HG02884 (cell line): Measurements from ENCODE around the gene RASGRP4.
"Not testable (repeated sequence)": the region's sequence is repeated elsewhere in the genome, so short reads cannot be mapped to it uniquely, and the experiment has no call there.

Source experiments
- ATAC-seq: cut with Tn5 transposase; IDR thresholded peaks from one replicate; pipeline ENCODE4 v1.9.1; 2021; ENCODE audit warnings: mild to moderate bottlenecking, moderate library complexity; ENCODE audit not compliant: unreplicated experiment

RASGRP4 gene

GRCh38 chr19:38448225-38448624, 22.2 kb upstream of the RASGRP4 start:
- no peak for ATAC-seq

- no peak for ATAC-seq
Observed at GRCh38 chr19:38445362-38445761, 19.3 kb upstream of the RASGRP4 start.

GRCh38 chr19:38444026-38444425, 18.0 kb upstream of the RASGRP4 start:
- no peak for ATAC-seq

- no peak for ATAC-seq
Observed at GRCh38 chr19:38443458-38443999, 17.5 kb upstream of the RASGRP4 start.

GRCh38 chr19:38442736-38443135, 16.7 kb upstream of the RASGRP4 start:
- no peak for ATAC-seq

GRCh38 chr19:38441657-38442348, 15.8 kb upstream of the RASGRP4 start:
- ATAC-seq, result no peak

- ATAC-seq, result no peak
Observed at GRCh38 chr19:38440592-38440991, 14.6 kb upstream of the RASGRP4 start.

GRCh38 chr19:38437917-38438316, 11.9 kb upstream of the RASGRP4 start:
- ATAC-seq, result no peak

- no peak for ATAC-seq
Observed at GRCh38 chr19:38437295-38437694, 11.3 kb upstream of the RASGRP4 start.

GRCh38 chr19:38434549-38435051, 8.6 kb upstream of the RASGRP4 start:
- no peak for ATAC-seq

GRCh38 chr19:38433268-38433733, 7.3 kb upstream of the RASGRP4 start, which contains the start of gene RYR1:
Gene RYR1 (plus strand): TSS chr19:38433691. CDS start chr19:38433830, 139 bp downstream.
- ATAC-seq, result no peak

- no peak for ATAC-seq
Observed at GRCh38 chr19:38430931-38431330, 4.9 kb upstream of the RASGRP4 start.

GRCh38 chr19:38429811-38430156, 3.8 kb upstream of the RASGRP4 start:
- no peak for ATAC-seq

- ATAC-seq, result no peak
Observed at GRCh38 chr19:38429055-38429810, 3.2 kb upstream of the RASGRP4 start.

GRCh38 chr19:38427035-38427677, 1.1 kb upstream of the RASGRP4 start:
- not testable (repeated sequence) for ATAC-seq

GRCh38 chr19:38425222-38425809, 703 bp downstream of the RASGRP4 start:
- ATAC-seq, result no peak

- ATAC-seq, result no peak
Observed at GRCh38 chr19:38424272-38424671, 1.7 kb downstream of the RASGRP4 start.

- ATAC-seq, result no peak
Observed at GRCh38 chr19:38422438-38422837, 3.6 kb downstream of the RASGRP4 start.

- ATAC-seq, result no peak
Observed at GRCh38 chr19:38421856-38422255, 4.2 kb downstream of the RASGRP4 start.

- ATAC-seq, result no peak
Observed at GRCh38 chr19:38420935-38421334, 5.1 kb downstream of the RASGRP4 start.
